HG02759 (cell line): ENCODE data around the gene TRABD2B.

Source experiments
- ATAC-seq: cut with Tn5 transposase; IDR thresholded peaks from one replicate; pipeline ENCODE4 v1.9.1; 2021; ENCODE audit warnings: mild to moderate bottlenecking, moderate library complexity; ENCODE audit not compliant: unreplicated experiment

TRABD2B gene

DNA sequence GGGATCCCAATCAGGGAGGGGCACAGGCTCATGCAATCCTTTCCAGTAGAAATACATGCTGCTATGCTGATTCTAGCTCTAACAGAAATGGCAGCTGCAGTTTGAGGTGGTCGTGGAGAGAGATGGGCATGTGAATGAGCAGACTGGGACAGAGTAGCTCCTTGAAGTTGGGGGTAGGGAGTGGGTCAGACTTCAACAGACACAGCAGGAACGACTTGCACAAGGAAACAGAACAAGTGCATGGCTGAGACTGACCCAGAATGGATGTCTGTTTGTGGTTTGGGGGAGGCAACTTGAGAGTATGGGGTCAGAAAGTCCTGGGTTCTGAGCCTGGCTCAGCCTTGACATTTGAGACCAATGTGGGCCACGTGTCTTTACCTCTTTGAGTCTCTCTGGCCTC is 25.1 kb upstream of the TRABD2B start:
- no peak for ATAC-seq

DNA sequence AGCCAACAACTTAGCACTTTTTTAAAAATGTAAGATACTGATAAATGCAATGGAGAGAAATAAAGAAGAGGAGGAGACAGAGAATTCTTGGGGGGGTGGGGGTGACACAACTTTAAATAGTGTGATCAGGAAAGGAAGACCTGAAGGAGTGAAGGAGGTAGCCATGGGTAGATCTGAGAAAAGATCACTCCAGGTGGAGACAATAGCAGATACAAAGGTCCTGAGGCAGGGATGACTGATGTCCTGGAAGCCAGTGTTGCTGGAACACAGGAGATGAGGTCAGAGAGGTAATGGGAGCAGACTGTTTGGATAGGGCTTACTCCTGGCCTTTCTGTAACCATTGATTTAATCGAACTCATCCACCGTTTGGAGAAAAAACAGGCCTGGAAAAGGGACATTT is 24.6 kb upstream of the TRABD2B start:
- ATAC-seq: no peak

DNA sequence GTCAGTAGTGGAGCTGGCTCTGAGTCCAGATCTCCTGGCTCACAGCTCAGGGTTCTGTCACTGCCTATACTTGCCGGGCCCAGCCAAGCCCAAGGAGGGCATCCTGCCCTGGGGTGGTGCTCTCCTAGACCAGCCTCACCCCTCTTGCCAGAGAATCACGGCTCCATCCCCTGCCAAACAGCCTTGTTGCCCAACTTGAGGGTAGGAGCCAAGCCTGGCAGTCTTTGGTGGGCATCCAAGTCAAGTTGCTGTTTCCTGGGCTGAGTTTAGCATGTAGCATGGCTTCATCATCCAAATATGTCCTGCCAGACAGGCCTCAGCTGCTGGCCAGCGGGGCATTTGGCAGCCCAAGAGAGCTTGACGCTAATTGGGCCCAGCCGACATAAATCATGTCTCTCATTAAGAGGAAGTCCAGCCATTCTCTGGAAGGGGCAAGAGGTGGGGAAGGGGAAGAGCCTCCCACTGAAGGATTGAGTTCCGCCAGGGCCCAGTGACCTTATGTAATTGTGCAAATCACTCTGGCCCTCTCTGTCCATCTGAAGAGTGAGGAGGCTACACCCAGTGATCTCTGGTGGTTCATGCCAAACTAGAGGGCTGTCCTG is 22.6 kb upstream of the TRABD2B start:
- no peak for ATAC-seq

DNA sequence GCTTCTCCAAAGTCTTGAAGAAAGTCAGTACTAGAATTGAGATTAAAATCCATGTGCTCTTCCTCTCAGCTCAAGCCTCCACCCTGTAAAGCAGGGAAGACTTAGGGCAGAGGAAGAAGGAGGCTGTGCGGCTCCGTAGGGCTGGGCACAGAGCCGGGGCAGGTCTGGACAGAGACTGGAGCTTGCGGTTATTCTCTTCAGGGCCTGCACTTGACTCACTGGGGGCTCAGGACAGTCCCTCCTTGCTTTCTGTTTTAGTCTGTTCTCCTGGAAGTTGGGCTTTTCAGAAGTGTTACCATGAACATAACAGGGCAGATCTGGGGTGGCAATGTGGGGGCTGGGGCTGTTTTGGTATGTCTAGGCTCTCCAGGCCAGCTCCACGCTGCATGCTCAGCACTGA is 21.6 kb upstream of the TRABD2B start:
- ATAC-seq: no peak

DNA sequence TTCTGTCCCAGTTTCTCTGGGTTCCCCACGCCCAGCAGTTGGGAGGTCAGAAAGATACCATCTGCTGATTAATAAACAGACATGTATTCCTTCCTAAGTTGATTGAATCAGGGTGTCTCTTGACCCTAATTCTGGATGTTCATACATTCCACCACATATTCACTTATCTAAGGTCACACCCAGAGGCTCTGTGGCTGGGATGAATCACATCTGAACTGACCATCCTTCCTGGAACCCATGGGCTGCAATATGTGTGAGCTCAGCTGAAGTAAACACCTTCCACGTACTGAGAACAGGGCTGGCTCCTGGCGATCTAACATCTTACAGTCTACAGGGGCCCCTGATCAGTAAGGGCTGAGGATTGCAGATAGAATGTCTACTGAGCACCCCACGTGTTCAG is 20.5 kb upstream of the TRABD2B start:
- no peak for ATAC-seq

DNA sequence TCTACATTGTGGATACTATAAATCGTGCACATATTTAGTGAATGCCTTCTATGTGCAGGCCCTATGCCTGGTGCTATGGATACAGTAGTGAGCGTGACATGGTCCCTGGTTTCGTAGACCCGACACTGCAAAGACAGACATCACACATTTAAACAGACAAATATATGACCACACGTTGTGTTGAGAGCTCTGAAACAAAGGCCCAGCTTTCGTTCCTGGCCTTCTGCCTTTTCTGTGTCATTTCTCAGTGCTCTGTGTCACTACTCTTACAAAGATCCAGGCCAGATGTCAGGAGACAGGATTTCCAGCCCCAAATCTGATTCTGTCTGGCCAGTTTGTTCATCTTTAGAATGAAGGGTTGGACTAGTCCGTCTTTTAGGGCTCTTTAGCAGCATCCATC is 19.3 kb upstream of the TRABD2B start:
- ATAC-seq: no peak

DNA sequence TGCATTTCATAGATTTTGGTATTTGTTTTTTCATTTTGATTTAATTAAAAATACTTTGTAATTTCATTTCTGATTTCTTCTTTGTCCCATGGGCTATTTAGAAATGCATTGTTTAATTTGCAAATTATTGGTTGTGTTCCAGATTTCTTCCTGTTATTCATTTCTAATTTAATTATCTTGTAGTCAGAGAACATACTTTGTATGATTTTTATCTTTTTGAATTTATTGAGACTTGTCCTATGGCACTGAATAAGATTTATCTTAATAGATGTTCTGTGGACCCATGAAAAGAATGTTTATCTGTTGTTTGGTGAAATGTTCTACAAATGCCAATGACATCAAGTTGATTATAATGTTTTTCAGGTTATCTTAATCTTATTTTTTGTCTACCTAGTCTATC is 16.1 kb upstream of the TRABD2B start:
- ATAC-seq: no peak

DNA sequence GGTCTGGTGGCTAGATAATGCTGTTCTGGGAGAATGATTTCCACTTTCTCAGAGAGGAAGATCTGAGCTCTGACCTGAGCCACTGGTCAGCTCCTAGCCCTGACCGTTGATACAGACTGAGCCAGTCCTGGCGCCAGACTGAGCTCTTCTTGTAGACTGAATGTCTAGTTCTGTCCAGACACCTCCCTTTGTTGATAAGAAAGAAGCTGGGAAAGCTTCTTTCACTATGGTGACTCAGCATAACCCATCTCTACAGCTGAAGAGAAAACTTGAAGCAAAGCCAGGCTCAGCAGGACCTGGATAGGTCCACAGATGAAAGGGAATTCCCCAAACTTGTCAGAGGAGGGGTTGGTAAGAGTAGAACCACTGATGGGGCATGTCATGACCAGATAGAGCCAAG is 9.9 kb upstream of the TRABD2B start:
- ATAC-seq: no peak

DNA sequence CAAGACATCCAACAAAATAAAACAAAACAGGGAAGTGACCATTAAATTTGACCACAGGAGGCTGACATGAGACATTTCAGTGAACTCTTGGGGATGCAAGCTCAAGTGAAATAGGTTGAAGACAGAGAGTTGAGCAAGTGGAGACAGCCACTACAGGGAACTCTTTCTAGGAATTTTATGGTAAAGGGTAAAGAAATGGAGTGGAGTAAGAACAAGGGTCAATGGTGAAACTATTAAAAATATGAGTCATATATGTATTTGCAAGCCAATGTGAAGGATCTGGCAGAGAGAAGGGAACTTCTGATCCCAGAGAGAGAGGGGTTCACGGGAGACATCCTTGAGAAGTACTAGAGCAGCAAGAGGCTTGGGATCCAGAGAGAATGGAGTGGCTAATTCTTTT is 9.1 kb upstream of the TRABD2B start:
- ATAC-seq: no peak

DNA sequence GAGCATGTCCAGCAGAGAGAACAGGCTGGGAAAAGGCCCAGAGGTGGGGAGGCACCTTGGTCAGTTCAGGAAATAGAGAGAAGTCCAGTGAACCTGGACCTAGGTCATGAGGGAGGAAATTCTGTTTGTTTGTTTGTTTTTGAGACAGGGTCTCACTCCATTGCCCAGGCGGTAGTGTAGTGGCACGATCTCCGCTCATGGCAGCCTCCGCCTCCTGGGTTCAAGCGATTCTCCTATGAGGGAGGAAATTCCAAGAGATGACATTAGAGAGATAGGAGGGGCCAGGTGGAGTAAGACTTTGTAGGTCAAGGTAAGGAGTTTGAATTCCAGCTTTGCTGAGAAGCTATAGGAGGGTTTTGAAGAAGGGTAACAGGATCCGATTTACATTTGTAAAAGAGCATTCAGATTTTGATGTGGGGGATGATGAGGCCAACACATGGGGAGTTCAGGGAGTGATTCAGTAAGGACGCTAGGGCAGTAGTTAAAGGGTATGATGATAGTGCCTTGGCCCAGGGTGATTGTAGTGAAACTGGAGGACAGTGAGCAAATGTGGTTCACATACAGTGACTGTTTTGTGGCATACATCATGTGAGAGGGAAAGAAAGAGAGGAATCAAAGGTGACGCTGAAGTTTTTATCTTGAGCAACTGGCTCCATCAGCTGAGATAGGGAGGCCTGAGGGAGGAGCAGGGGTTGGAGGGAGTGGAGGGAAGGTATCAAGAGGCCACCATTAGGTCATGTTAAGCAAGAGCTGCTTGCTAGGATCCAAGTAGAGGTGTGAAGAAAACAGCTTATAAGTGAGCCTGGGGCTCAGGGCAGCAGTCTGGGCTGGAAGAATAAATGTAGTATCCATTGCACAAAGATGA is 8.3 kb upstream of the TRABD2B start:
- no peak for ATAC-seq

DNA sequence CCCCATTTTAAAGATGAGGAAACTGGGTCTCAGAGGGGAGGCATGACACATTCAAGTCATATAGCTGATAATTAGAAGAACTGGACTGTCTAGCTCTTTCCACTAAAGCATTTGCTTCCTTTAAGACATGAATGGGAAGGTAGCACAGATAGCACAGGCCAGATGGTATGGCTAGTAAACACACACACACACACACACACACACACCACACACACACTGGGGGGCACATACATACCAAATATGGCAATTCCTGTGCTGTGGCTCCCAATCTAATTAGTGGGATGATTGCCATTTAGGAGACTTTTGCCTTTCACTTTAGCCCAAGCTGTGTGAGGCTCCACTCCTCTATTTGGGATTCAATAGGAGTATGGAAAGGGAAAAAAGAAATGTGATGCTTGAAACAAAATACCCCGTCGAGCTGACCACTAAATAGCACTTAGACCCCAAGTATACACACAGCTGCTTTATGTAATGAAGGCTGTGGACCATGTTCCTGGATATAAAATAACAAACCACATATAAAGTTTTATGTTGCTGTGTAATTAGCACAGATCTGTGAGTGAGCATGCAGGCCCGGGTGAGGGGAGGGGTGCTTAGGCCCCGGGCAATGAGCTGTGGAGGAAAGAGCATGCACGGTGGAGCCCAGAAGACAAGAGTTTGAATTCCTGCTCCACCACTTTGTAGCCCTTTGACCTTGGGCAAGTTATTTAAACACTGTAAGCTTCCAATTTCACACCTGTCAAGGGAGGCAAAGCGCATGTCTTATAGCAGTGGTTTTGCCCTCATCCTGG is 6.8 kb upstream of the TRABD2B start:
- no peak for ATAC-seq

DNA sequence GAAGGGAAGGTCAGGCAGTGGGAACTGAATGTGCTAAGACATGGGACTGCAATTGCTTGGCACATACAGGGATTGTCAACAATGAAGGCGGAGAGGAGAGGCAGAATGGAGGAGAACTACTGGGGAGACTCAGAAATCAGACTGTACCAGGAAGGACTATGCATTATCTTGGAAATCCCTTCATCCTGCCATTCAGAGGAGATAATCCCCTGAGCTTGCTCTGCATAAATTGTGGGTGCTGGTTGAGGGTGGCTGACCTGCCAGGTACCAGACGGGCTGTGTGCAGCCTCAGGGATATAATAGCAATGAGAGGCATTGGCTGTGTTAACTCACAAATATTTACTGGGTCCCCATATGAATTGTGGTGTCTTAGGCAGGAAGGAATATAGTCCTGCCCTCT is 5.0 kb upstream of the TRABD2B start:
- ATAC-seq: no peak

DNA sequence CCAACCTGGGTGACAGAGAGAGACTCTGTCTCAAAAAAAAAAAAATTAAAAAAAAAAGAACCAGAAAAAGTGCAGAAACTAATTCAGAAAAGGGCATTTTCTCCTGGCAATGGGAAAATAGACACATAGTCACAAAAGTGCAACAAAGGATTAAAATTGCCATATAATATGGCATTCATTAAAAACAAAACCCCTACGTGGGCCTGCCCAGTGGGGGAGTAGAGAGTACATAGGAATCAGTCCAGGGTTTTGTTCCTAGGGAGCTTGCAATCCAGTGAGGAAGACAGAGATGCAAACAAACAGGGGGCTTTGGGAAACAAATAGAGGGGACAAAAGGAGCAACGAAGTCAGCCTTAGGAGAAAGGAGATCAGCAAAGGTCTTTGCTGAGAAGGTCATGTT is 4.5 kb upstream of the TRABD2B start:
- ATAC-seq: no peak

DNA sequence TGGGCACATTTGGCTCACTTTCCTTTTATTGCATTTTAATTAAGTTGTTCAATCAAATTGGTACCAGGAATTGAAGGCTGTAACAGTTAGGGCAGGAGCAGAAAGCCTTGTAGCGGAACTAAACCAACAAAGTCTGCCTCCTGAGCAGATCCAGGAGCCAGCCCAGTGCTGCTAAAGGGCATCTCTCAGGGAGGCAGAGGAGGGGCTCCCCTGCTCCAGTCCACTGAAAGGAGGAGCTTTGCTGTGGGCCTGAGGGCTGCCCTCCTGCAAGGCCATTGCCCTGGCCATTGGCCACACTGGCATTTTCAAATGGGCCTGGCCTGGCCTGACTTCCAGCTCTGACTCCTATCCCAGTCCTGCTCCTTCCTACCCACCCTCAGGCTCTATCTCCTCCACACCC is 3.7 kb upstream of the TRABD2B start:
- no peak for ATAC-seq

DNA sequence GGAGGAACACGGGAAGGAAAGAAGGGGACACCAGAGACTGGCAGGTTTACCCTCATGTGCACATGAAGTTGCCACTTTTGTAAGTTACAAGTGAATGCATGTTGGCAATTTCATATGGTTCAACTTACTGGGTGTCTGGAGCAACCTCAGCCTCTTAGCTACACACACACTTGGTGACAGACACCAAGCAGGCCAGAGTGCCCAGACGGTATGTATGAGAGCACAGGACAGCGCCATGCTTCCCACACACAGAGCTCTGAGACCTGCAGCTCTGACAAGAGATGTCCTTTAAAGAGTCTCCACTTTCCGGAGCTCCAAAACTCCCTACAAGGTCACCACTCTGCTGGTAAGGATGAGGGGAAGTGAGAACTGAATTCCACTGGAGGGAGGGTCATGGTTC is 1.9 kb upstream of the TRABD2B start:
- no peak for ATAC-seq

DNA sequence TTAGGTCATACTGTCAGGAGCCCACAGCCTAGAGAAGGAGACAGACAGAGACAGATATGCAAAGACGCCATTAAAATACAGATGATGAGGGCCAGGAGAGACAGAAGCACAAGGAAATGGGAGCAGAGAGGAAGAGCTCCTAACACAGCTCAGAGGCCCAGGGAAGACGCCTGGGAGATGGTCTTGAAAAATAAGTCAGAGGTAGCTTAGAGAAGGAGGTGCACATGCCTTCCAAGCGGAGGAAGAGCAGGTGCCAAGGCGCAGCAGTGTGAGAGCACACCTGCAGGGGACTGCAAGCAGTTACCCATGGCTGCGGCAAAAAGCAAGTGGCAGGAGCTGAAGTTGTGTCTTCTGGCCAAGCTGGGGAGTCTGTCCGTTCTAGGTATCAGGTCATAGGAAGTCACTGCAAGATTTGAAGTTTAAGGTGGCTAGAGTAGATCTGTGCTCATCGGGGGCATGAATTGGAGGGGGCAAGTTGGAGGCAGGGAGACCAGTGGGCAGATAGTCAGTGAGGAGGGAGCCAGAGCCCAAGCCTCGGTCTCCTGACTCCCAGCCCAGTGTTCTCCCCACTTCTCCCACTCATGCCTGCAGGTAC is 1.3 kb upstream of the TRABD2B start:
- no peak for ATAC-seq

DNA sequence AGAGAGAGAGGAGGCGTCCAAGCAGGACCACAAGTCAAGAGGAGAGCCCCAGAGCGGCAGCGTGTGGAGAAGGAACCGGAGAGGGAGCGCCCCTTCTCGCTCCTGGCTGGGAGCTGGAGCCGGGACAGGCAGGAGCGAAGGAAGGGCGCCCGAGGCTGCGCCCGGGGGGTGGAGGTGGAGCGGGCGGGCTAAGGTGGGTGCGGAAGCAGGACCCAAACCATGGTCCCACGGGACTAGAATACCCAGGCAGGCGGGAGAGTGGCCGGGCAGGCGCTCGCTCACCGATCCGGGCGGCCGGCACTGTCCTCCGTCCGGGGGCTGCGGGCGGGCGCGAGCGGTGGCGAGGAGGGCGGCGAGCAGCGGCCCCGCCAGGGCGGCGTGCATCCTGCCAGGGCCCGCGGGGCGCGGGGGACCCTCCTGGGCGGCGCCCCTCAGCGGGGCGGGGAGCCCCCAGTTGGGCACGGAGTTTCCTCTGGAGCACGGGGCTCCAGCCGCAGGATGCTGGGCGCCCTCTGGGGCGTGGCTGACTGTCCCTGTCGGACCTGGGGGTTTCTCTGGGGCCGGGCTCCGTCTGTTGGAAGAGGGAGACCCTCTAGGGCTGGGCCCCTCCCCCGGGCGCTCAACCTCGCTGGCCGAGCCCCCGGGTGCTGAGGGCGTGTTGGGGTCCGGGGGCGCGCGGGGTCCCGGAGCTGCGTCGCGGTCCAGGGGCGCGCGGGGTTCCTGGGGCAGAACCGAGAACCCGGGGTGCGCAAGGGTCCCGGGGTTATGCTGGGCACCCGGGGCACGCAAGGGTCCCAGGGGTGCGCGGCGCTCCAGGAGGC is 569 bp downstream of the TRABD2B start:
- no peak for ATAC-seq

DNA sequence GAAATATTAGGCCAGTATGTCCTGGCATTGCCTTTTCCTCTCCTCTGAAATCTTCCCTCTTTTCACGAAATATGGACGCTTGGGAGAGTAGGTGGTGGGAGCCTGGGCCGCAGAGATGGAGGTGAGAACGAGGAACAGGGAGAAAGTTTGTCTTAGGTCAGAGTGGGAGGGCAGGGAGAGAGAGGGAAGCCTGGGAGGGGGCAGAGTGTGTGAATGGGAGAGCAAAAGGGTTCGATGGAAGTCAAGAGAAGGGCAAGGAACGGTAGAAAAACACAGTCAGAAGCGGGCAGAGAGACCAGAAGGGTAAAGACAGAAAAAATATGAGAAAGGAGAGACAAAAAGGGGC is 1.2 kb downstream of the TRABD2B start:
- ATAC-seq: no peak

DNA sequence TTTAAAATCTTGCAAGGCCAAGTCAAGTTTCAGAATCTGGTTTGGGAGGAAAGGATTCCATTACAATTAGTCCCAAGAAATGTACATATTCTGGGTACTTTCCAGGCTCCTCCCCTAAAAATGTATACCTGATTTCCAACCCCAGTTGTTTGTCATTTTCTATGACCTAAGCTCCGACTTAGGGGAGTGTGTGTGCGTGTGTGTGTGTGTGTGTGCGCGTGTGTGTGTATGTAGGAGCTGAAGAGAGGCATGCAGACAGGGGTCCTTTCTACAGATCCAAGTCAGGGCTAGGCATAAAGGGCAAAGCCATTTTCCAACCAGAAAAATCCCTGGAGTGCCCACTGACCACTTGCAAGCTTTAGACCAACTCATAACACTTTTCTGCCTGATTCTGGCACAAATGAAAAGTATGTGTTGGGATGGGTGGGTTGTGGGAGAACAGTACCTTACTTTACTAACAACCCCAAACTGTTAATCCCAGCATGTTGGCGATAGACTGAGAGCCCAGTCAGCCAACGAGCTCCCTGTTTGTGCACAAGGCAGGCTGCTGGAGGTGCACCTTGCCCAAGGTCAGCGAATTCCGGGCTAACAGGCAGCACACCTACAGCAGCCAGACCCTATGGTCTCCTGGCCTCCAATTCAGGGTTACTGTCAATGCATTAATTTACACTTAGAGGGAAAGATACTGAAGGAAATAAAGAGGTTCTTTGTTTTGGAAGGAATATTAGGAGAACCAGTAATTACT is 1.7 kb downstream of the TRABD2B start:
- ATAC-seq: no peak
